ENCODE results near the gene NCR3LG1. TPM values are rescaled to one million over a fixed set of nuclear protein-coding genes. Genes with fewer than 3 reads are reported as not detected.

The NCR3LG1 gene
- total RNA-seq, 2 experiments from 2014 or later: 0.69 to 0.82 TPM

GRCh38 chr11:17395978-17396377 is 44.4 kb downstream of the NCR3LG1 start:
- intact Hi-C loops (cut with micrococcal nuclease): no loop called here
- no peak overlapping the region for H3K27ac Mint-ChIP-seq
- ChIA-PET POLR2A (no interaction called here), CTCF (no interaction called here)
- no peaks in the 10 kb centered on the region for H3K4me1 Mint-ChIP-seq (ENCODE audit: low read depth)
- H3K9me3 Mint-ChIP-seq: no peaks in the 10 kb centered on the region
- no peak for DNase-seq
- no peaks in the 10 kb centered on the region for H3K27me3 Mint-ChIP-seq
- no peaks in the 10 kb centered on the region for H3K36me3 Mint-ChIP-seq
- H3K4me3 Mint-ChIP-seq: no peak overlapping the region

GRCh38 chr11:17396598-17397310 is 45.2 kb downstream of the NCR3LG1 start:
- no peak for DNase-seq
- intact Hi-C loops (cut with micrococcal nuclease): no loop called here
- Mint-ChIP-seq H3K36me3 (no peaks in the 10 kb centered on the region), H3K9me3 (no peaks in the 10 kb centered on the region), H3K27me3 (no peaks in the 10 kb centered on the region), H3K4me3 (no peak overlapping the region), H3K4me1 (ENCODE audit: low read depth) (no peaks in the 10 kb centered on the region), H3K27ac (no peak overlapping the region)
- CTCF ChIA-PET: interaction anchor here (1.8 kb wide), 1 partner anchor 13 kb away, joined by 7 read pairs; no protein-coding TSS in a partner anchor
- POLR2A ChIA-PET: no interaction called here

- Mint-ChIP-seq H3K27ac (no peak overlapping the region), H3K9me3 (no peaks in the 10 kb centered on the region), H3K4me1 (ENCODE audit: low read depth) (no peaks in the 10 kb centered on the region), H3K27me3 (no peaks in the 10 kb centered on the region), H3K4me3 (no peak overlapping the region), H3K36me3 (no peaks in the 10 kb centered on the region)
- no peak for DNase-seq
- CTCF ChIA-PET: interaction anchor here (1.8 kb wide), 1 partner anchor 13 kb away, joined by 7 read pairs; no protein-coding TSS in a partner anchor
- POLR2A ChIA-PET: no interaction called here
- intact Hi-C loops (cut with micrococcal nuclease): no loop called here
These were observed 45.9 kb downstream of the NCR3LG1 start for GRCh38 chr11:17397311-17398002.

DNA sequence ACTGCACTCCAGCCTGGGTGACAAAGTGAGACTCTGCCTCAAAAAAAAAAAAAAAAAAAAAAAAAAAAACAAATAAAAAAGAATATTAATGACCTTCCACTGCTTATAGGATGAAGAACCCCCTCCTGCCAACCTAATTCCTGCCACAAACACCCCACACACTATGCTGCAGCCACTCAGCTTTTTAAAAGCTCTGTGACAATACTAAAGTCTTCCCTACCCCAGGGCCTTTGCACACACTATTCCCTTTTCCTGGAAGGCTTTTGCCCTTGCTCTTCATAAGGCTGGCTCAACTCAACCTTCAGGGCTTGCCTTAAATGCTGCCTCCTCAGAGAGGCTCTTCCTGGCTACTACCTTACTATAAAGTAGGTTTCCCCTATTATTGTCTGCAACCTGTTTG is 47.6 kb downstream of the NCR3LG1 start:
- intact Hi-C loops (cut with micrococcal nuclease): no loop called here
- H3K36me3 Mint-ChIP-seq: no peaks in the 10 kb centered on the region
- H3K4me3 Mint-ChIP-seq: no peak overlapping the region
- no peaks in the 10 kb centered on the region for H3K9me3 Mint-ChIP-seq
- no peaks in the 10 kb centered on the region for H3K4me1 Mint-ChIP-seq (ENCODE audit: low read depth)
- ChIA-PET POLR2A (no interaction called here), CTCF (interaction anchor here (1.2 kb wide), 1 partner anchor 11 kb away, joined by 4 read pairs; the partner anchor contains the start of gene KCNJ11)
- no peak overlapping the region for H3K27ac Mint-ChIP-seq
- DNase-seq: no peak
- H3K27me3 Mint-ChIP-seq: no peaks in the 10 kb centered on the region

DNA sequence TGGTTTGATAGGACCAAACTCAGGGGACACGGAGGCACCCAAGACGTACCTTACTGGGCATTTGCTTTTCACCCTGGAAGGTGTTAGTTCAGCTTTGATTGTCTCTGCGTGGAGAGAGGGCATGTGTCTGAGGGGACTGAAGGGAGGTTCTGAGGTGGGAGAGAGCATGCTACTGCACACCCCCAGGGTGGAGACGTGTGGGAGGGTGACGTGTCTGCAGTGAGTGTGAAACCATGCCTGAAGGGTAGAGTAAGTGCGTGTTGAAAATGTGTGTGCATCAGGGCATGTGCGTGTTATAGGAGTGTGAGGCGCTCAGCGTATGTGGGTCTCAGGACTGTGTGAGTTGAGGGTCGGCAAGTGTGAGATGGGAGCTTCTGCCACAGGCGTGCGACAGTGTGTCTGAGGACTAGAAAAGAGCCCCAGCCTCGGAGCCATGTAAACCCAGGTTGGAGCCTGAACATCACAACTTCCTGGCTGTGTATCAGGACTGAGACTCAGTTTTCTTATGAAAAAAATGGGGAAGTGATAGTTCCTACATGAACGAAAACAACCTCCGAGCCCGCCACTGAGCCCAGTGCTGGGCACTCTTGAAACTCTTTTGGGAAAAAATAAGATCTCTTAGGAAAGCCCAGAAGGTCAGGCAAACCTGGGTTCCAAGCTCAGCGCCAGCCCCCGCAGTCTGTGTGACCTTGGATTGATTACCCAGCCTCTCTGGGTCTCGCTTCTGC is 48.6 kb downstream of the NCR3LG1 start:
- no peaks in the 10 kb centered on the region for H3K27me3 Mint-ChIP-seq
- H3K4me3 Mint-ChIP-seq: no peak overlapping the region
- no peaks in the 10 kb centered on the region for H3K4me1 Mint-ChIP-seq (ENCODE audit: low read depth)
- POLR2A ChIA-PET: no interaction called here
- DNase-seq: no peak
- CTCF ChIA-PET: interaction anchor here (1.2 kb wide), 1 partner anchor 12 kb away, joined by 4 read pairs; the partner anchor contains the start of gene KCNJ11
- H3K9me3 Mint-ChIP-seq: no peaks in the 10 kb centered on the region
- intact Hi-C loops (cut with micrococcal nuclease): no loop called here
- no peak overlapping the region for H3K27ac Mint-ChIP-seq
- no peaks in the 10 kb centered on the region for H3K36me3 Mint-ChIP-seq

DNA sequence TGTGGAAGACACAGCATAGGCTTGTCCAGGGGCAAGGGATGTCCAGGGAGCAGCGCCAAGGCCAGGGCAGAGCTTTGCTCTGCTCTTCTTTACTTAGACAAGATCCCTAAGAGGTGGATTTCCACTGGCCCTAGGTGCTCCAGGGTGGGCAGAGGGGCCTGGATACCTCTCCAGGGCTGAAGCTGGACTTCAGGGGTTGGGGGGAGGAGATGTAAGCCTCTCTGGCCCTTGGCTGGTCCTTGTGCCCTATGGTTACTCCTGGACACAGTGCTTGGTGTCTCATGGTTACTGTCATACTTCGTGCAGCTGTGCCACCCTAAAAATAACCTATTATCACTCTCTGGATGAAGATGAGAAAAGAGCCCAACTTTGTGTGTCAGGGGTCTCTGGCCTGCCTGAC is 49.7 kb downstream of the NCR3LG1 start:
- Mint-ChIP-seq H3K4me3 (no peak overlapping the region), H3K36me3 (no peaks in the 10 kb centered on the region), H3K27me3 (no peaks in the 10 kb centered on the region), H3K4me1 (ENCODE audit: low read depth) (no peaks in the 10 kb centered on the region), H3K9me3 (no peaks in the 10 kb centered on the region), H3K27ac (no peak overlapping the region)
- ChIA-PET POLR2A (no interaction called here), CTCF (interaction anchor here (1.3 kb wide), 1 partner anchor 13 kb away, joined by 4 read pairs; the partner anchor contains the start of gene KCNJ11)
- intact Hi-C loops (cut with micrococcal nuclease): no loop called here
- DNase-seq: no peak

DNA sequence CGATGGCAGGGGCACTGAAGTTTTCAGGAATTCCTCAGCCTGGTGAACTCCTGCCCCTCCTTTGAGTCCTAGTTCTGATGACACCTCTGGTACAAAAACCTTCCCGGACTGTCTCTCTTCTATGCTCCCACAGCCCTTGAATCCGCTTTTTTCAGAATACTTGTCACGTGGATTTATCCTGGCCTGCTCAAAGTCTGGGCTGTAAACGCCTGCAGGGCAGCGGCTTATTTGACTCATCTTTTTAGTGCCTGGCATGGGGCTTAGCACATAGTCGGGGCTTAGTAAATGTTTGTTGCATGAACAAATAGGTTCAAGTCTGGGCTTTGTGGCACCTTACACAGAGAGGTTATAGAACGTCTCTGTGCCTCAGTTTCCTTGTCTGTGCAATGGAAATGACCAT is 50.2 kb downstream of the NCR3LG1 start:
- no peaks in the 10 kb centered on the region for H3K36me3 Mint-ChIP-seq
- no peak for DNase-seq
- intact Hi-C loops (cut with micrococcal nuclease): no loop called here
- POLR2A ChIA-PET: no interaction called here
- CTCF ChIA-PET: interaction anchor here (1.3 kb wide), 1 partner anchor 13 kb away, joined by 4 read pairs; the partner anchor contains the start of gene KCNJ11
- H3K4me3 Mint-ChIP-seq: no peak overlapping the region
- no peak overlapping the region for H3K27ac Mint-ChIP-seq
- H3K9me3 Mint-ChIP-seq: no peaks in the 10 kb centered on the region
- no peaks in the 10 kb centered on the region for H3K4me1 Mint-ChIP-seq (ENCODE audit: low read depth)
- no peaks in the 10 kb centered on the region for H3K27me3 Mint-ChIP-seq

DNA sequence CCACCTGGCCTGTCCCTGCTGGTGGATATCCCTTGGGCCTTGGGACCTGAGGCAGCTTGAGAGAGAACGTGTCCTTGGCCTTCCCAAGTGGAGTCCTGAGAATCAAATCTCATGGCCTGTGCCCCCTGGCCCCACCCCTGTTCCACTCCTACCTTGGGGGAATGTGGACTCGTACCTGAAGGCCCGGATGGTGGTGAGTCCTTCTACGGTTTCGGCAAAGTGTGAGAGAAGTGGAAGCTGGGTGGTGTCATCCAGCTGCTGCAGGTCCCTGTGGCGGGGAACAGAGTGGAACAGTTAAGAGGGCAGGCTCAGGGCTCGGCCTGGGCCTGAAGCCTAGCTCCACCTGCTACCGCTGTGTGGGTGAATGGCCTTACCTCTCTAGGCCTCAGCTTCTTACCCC is 50.9 kb downstream of the NCR3LG1 start:
- POLR2A ChIA-PET: no interaction called here
- Mint-ChIP-seq H3K27ac (no peak overlapping the region), H3K9me3 (no peaks in the 10 kb centered on the region), H3K4me3 (no peak overlapping the region), H3K4me1 (ENCODE audit: low read depth) (no peaks in the 10 kb centered on the region), H3K36me3 (no peaks in the 10 kb centered on the region), H3K27me3 (no peaks in the 10 kb centered on the region)
- CTCF ChIA-PET: interaction anchor here (1.1 kb wide), 2 partner anchors 16 to 18 kb away, joined by 3 read pairs; no protein-coding TSS in a partner anchor
- intact Hi-C loops (cut with micrococcal nuclease): no loop called here
- DNase-seq: no peak

DNA sequence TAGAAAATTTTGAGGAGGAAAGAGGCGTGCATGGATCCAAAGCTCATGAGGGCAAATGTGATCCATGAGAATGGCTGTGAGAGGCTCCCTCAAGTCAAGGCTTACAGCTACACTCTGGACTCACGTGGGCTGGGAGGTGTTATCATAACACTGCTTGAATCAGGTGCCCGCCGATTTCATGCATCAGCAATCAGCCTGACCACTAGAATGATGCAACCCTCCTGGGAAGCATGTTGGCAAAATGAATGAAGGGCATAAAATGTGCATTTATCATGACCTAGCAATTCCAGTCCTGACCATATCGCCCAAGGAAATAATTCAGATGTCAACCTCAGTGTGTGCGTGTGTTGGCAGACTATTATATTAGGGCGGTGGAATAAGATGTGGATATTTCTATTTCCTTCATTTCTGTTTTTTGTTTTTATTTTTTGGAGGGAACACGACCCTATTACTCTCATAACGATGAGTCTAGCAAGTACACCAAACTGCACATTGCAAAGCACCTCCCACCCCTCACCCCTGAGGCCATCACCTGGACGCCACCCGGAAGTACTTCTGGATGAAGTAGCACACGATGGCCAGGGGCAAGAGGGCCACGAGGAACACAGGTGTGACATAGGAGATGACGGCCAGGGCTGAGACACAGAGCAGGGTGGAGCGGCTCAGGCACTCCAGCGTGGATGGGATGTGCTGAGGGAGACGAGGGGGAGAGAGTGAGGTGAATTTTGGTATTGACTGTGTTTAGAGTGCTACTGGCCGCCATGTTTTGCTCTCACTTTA is 52.6 kb downstream of the NCR3LG1 start:
- POLR2A ChIA-PET: no interaction called here
- Mint-ChIP-seq H3K27ac (no peak overlapping the region), H3K4me3 (no peak overlapping the region), H3K9me3 (no peaks in the 10 kb centered on the region), H3K36me3 (no peaks in the 10 kb centered on the region), H3K4me1 (ENCODE audit: low read depth) (no peaks in the 10 kb centered on the region), H3K27me3 (no peaks in the 10 kb centered on the region)
- intact Hi-C loops (cut with micrococcal nuclease): no loop called here
- CTCF ChIA-PET: no interaction called here
- no peak for DNase-seq

DNA sequence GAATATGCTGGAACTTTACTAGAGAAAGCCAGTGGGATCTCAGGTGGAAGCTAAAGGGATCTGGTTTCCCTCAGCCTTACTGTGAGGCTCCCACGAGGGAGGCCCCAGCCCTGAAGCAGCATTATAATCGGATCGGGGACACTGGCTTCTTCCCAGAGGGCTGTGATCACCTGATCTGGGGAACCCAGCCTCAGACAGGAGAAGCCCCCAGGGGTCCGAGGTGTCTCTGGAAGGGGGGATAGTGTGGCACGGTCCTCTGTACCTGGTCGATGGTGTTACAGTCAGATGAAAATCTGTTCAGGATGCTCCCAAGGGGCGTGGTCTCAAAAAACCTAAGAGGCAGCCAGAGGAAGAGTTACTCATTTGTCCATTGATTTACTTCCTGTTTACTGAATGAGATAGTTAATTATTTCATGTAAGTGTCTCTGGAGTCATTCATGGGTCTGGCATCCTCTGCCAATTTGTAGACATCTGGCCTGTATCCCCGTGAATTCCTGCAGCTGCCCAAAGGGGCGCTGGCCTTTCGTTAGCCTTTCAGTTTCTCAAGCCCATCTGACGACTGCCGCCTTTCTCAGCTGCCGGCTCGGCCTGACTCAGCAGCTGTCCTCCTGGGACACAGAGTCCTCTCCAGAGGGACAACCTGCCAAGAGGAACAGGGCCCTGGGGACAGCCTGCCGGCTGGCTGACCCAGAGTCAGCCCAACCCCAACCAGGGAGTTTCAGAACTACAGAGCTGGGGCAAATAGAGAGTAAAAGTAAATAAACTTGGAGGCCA is 53.8 kb downstream of the NCR3LG1 start:
- ChIA-PET POLR2A (no interaction called here), CTCF (interaction anchor here (0.9 kb wide), 1 partner anchor 573 kb away, joined by 3 read pairs; no protein-coding TSS in a partner anchor)
- no peaks in the 10 kb centered on the region for H3K4me1 Mint-ChIP-seq (ENCODE audit: low read depth)
- DNase-seq: no peak
- no peaks in the 10 kb centered on the region for H3K36me3 Mint-ChIP-seq
- H3K4me3 Mint-ChIP-seq: no peak overlapping the region
- no peak overlapping the region for H3K27ac Mint-ChIP-seq
- intact Hi-C loops (cut with micrococcal nuclease): no loop called here
- no peaks in the 10 kb centered on the region for H3K27me3 Mint-ChIP-seq
- H3K9me3 Mint-ChIP-seq: no peaks in the 10 kb centered on the region

DNA sequence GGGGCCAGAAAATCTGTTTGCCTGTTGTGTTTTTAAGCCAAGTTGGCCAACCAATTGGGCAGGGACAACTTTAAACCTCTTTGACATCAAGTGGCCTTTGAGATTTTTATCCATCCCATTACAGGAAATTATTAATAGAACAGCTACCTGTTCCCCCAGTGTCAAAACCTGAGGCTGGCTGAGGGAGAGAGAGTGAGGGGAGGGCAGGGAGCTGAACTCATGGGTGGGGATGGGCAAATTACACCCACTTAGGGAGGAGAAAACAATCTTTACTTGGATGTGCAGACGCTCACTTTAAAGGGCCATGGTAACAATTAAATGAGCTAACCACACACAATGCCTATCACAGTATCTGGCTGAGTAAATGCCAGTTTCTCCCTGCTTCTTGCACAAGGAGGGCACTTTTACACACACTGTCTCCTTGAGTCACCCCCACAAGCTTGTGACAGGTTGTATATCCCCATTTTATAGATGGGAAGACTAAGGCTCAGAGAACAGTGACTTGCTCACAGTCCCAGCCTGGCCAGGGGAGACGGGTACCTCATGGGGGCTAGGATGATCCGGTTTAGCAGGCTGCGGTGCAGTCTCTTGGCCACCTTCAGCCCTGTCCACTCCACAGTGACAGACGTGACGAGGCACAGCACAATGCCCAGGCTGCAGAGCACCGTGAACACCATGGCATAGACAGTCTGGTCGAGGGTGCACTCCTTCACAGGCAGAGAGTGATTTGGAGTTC is 54.6 kb downstream of the NCR3LG1 start:
- Mint-ChIP-seq H3K27ac (no peak overlapping the region), H3K9me3 (no peaks in the 10 kb centered on the region), H3K27me3 (no peaks in the 10 kb centered on the region), H3K4me3 (no peak overlapping the region), H3K36me3 (no peaks in the 10 kb centered on the region), H3K4me1 (ENCODE audit: low read depth) (no peaks in the 10 kb centered on the region)
- intact Hi-C loops (cut with micrococcal nuclease): no loop called here
- POLR2A ChIA-PET: no interaction called here
- no peak for DNase-seq
- CTCF ChIA-PET: interaction anchor here (0.9 kb wide), 1 partner anchor 573 kb away, joined by 3 read pairs; no protein-coding TSS in a partner anchor
